H9 (cell line): ENCODE results near the gene DCAF5. TPM values are rescaled to one million over a fixed set of nuclear protein-coding genes. Genes with fewer than 3 reads are reported as not detected.
"Not testable (repeated sequence)": the region's sequence is repeated elsewhere in the genome, so short reads cannot be mapped to it uniquely, and the experiment has no call there.

Experiments
- DNase-seq: peaks from one replicate; pipeline ENCODE4 v3.0.0-alpha.2; 2017
- H2AFZ ChIP-seq: one replicate; pipeline ENCODE4 v1.6.1; 2013; ENCODE audit warnings: mild to moderate bottlenecking, low read length, control low read depth, moderate library complexity
- H2AK5ac ChIP-seq: 2 replicates; pipeline ENCODE4 v1.6.1; 2013; ENCODE audit warnings: low read length, control low read depth, mixed read lengths; ENCODE audit not compliant: insufficient read length
- H2BK120ac ChIP-seq: one replicate; pipeline ENCODE4 v1.6.1; 2013; ENCODE audit warnings: low read depth, mild to moderate bottlenecking, low read length, control low read depth, inconsistent platforms; ENCODE audit not compliant: poor library complexity, severe bottlenecking
- H2BK12ac ChIP-seq: 2 replicates; pipeline ENCODE4 v1.6.1; 2013; ENCODE audit warnings: low read length, control low read depth, mixed read lengths, low read depth; ENCODE audit not compliant: insufficient read length
- H2BK15ac ChIP-seq: 2 replicates; pipeline ENCODE4 v1.6.1; 2013; ENCODE audit warnings: low read depth, low read length, control low read depth
- H2BK20ac ChIP-seq: one replicate; pipeline ENCODE4 v1.6.1; 2013; ENCODE audit warnings: low read depth, mild to moderate bottlenecking, low read length, control low read depth, inconsistent platforms; ENCODE audit not compliant: poor library complexity, severe bottlenecking
- H2BK5ac ChIP-seq: 2 replicates; pipeline ENCODE4 v1.6.1; 2013; ENCODE audit warnings: low read length, control low read depth, mixed read lengths; ENCODE audit not compliant: insufficient read length
- H3K14ac ChIP-seq: 2 replicates; pipeline ENCODE4 v1.6.1; 2013; ENCODE audit warnings: low read length, control low read depth; ENCODE audit not compliant: insufficient read depth
- H3K18ac ChIP-seq: 2 replicates; pipeline ENCODE4 v1.6.1; 2013; ENCODE audit warnings: low read depth, mild to moderate bottlenecking, mixed read lengths, low read length, control low read depth; ENCODE audit not compliant: insufficient read length
- H3K23ac ChIP-seq: 2 replicates; pipeline ENCODE4 v1.6.1; 2013; ENCODE audit warnings: low read length, control low read depth, mixed read lengths, low read depth; ENCODE audit not compliant: insufficient read length
- H3K23me2 ChIP-seq: 2 replicates; pipeline ENCODE4 v1.6.1; 2013; ENCODE audit warnings: low read depth, mild to moderate bottlenecking, mixed read lengths, low read length, control low read depth; ENCODE audit not compliant: insufficient read length, poor library complexity, severe bottlenecking
- H3K27ac ChIP-seq: 2 replicates; pipeline ENCODE4 v1.5.1; 2013; ENCODE audit warnings: low read length, control low read depth, mixed read lengths, low read depth; ENCODE audit not compliant: insufficient read length
- H3K27me3 ChIP-seq: 2 replicates; pipeline ENCODE4 v1.6.1; 2013; ENCODE audit warnings: low read length, control low read depth, inconsistent platforms; ENCODE audit not compliant: insufficient read depth
- H3K4ac ChIP-seq: 2 replicates; pipeline ENCODE4 v1.6.1; 2013; ENCODE audit warnings: low read depth, mild to moderate bottlenecking, control low read depth, inconsistent platforms, low read length, moderate library complexity
- H3K4me1 ChIP-seq: 2 replicates; pipeline ENCODE4 v1.6.1; 2013; ENCODE audit warnings: low read length, control low read depth, inconsistent platforms; ENCODE audit not compliant: insufficient read depth
- H3K4me2 ChIP-seq: 2 replicates; pipeline ENCODE4 v1.6.1; 2013; ENCODE audit warnings: low read length, control low read depth, mixed read lengths; ENCODE audit not compliant: insufficient read length, insufficient read depth
- H3K56ac ChIP-seq: 2 replicates; pipeline ENCODE4 v1.6.1; 2013; ENCODE audit warnings: low read depth, mild to moderate bottlenecking, mixed read lengths, low read length, control low read depth; ENCODE audit not compliant: insufficient read length
- H3K79me1 ChIP-seq: 2 replicates; pipeline ENCODE4 v1.6.1; 2013; ENCODE audit warnings: low read depth, mild to moderate bottlenecking, moderate library complexity, low read length, control low read depth, inconsistent platforms; ENCODE audit not compliant: insufficient read depth, poor library complexity, severe bottlenecking
- H3K79me2 ChIP-seq: 2 replicates; pipeline ENCODE4 v1.6.1; 2013; ENCODE audit warnings: low read length, control low read depth, inconsistent platforms; ENCODE audit not compliant: insufficient read depth
- H3K9ac ChIP-seq: 2 replicates; pipeline ENCODE4 v1.6.1; 2013; ENCODE audit warnings: low read length, control low read depth, mixed read lengths; ENCODE audit not compliant: insufficient read length; ENCODE audit errors: extremely low read depth
- H3K9me3 ChIP-seq: one replicate; pipeline ENCODE4 v1.6.1; 2013; ENCODE audit warnings: low read depth, low read length, inconsistent platforms; ENCODE audit not compliant: control insufficient read depth
- H3T11ph ChIP-seq: one replicate; pipeline ENCODE4 v1.6.1; 2013; ENCODE audit warnings: mild to moderate bottlenecking, low read length, control low read depth, inconsistent platforms
- H4K20me1 ChIP-seq: one replicate; pipeline ENCODE4 v1.6.1; 2013; ENCODE audit not compliant: control insufficient read depth, insufficient read length, insufficient read depth
- H4K5ac ChIP-seq: 2 replicates; pipeline ENCODE4 v1.6.1; 2013; ENCODE audit warnings: low read depth, mild to moderate bottlenecking, mixed read lengths, low read length, control low read depth; ENCODE audit not compliant: insufficient read length
- H4K8ac ChIP-seq: replicated peaks from 2 replicates; pipeline ENCODE4 v1.6.1; 2013; ENCODE audit warnings: low read length, control low read depth, mixed read lengths, low read depth; ENCODE audit not compliant: insufficient read length
- H4K91ac ChIP-seq: 2 replicates; pipeline ENCODE4 v1.6.1; 2013; ENCODE audit warnings: low read depth, mild to moderate bottlenecking, moderate library complexity, mixed read lengths, low read length, control low read depth; ENCODE audit not compliant: insufficient read length
- H3K27ac Mint-ChIP-seq, 3 experiments: 2 replicates in 2 of 3; 3 replicates in 1 of 3; pipeline ENCODE4 v1.8.0; 2020 to 2021; ENCODE audit warnings: mixed read lengths in 3 of 3, mild to moderate bottlenecking in 1 of 3, moderate library complexity in 1 of 3
- H3K27me3 Mint-ChIP-seq: 2 replicates; pipeline ENCODE4 v1.8.0; 2021; ENCODE audit warnings: low read depth, mild to moderate bottlenecking, moderate library complexity, mixed read lengths
- H3K36me3 Mint-ChIP-seq, 3 experiments: 2 replicates in 2 of 3; 3 replicates in 1 of 3; pipeline ENCODE4 v1.8.0; 2020 to 2021; ENCODE audit warnings: low read depth in 3 of 3, mixed read lengths in 3 of 3; ENCODE audit not compliant: insufficient read depth in 1 of 3
- H3K4me1 Mint-ChIP-seq, 2 experiments: 2 replicates each; pipeline ENCODE4 v1.8.0; 2020; ENCODE audit warnings: mixed read lengths in 2 of 2
- H3K4me3 Mint-ChIP-seq, 2 experiments: 2 replicates in 1 of 2; 3 replicates in 1 of 2; pipeline ENCODE4 v1.8.0; 2020 to 2021; ENCODE audit warnings: mild to moderate bottlenecking in 2 of 2, mixed read lengths in 2 of 2, moderate library complexity in 1 of 2
- H3K9me3 Mint-ChIP-seq, 2 experiments: 2 replicates in 1 of 2; 3 replicates in 1 of 2; pipeline ENCODE4 v1.8.0; 2020; ENCODE audit warnings: mild to moderate bottlenecking in 2 of 2, mixed read lengths in 2 of 2, moderate library complexity in 1 of 2
- CTCF ChIP-seq: fragments of 200-600 bp; sonication (generic); conservative IDR thresholded peaks from 3 replicates; pipeline ENCODE4 v1.8.0; 2021; ENCODE audit warnings: antibody characterized with exemption, mild to moderate bottlenecking
- WGBS: extraction: QIAGEN DNeasy Blood & Tissue Kit; methylation state at CpG from one replicate; pipeline ENCODE4 v1.1.7; 2013; ENCODE audit warnings: missing lambda C conversion rate, low lambda C conversion rate, mixed read lengths; ENCODE audit not compliant: insufficient read length; ENCODE audit errors: extremely low coverage; 5-methylcytosine and 5-hydroxymethylcytosine counted together
- total RNA-seq: library from RNA; stranded (reverse); gene quantifications from 2 replicates; pipeline ENCODE4 v1.2.1, GENCODE V29; 2021

DCAF5 gene
- total RNA-seq, 1 experiment from 2014 or later, result 31.4 TPM

DNA sequence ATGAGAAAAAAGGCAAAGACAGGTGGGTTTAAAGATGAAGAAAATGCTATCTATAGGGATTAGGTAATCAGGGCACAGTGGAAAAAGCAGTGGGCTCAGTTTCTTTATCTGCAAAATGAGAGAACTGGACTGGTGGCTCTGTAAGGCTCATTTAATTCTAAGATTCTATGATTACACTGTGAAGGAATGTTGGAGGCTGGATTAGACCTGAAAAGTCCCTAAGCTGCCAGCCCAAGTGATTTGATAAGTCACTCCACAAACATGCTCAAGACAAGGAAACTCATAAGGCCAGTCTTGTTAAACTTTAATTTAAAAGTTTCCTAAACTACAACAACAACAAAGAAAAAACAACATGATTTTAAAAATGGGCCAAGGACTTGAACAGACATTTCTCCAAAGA, 75.1 kb downstream of the DCAF5 start:
- Mint-ChIP-seq H3K27ac (peak overlapping the region in 1 of 3 experiments; percentile 36; a peak in 1 of 7 replicates), H3K9me3 (no peaks in the 10 kb centered on the region), H3K27me3 (no peaks in the 10 kb centered on the region), H3K4me1 (peaks cover 22 to 29% of the 10 kb centered on the region in 2 experiments), H3K36me3 (peaks cover 11 to 28% (median 28%) of the 10 kb centered on the region in 3 experiments; a peak in 6 of 7 replicates), H3K4me3 (no peak overlapping the region)
- Histone ChIP-seq H3K4me1 (peaks cover 2% of the 10 kb centered on the region; the same call in 1 of the 2 replicates), H3K18ac (no peak overlapping the region), H3K9ac (no peak overlapping the region), H3K14ac (no peak overlapping the region), H2AFZ (no peak overlapping the region), H3K9me3 (no peaks in the 10 kb centered on the region), H2BK120ac (no peak overlapping the region), H2AK5ac (no peak overlapping the region), H3K23me2 (no peaks in the 10 kb centered on the region), H2BK20ac (no peak overlapping the region), H4K20me1 (no peaks in the 10 kb centered on the region), H3K4me2 (no peak overlapping the region), H3K23ac (no peak overlapping the region), H4K91ac (no peak overlapping the region), H3K4ac (no peak overlapping the region), H2BK12ac (no peak overlapping the region), H2BK15ac (no peak overlapping the region), H4K5ac (no peak overlapping the region), H3K79me1 (no peaks in the 10 kb centered on the region), H3K27ac (no peak overlapping the region), H3K27me3 (no peaks in the 10 kb centered on the region), H2BK5ac (no peak overlapping the region), H3K56ac (no peak overlapping the region), H4K8ac (no peak overlapping the region), H3T11ph (no peak overlapping the region), H3K79me2 (no peaks in the 10 kb centered on the region)
- no peak for TF ChIP-seq CTCF
- DNase-seq, result no peak

GRCh38 chr14:69077185-69077584, 75.7 kb downstream of the DCAF5 start:
- DNase-seq, H3K9ac ChIP-seq, H3K23ac ChIP-seq, H3K56ac ChIP-seq, H3K4me2 ChIP-seq, H4K5ac ChIP-seq, H2BK5ac ChIP-seq, H4K8ac ChIP-seq, H3K14ac ChIP-seq, H3K4ac ChIP-seq, H4K20me1 ChIP-seq, H2AFZ ChIP-seq, H3K18ac ChIP-seq, H3K23me2 ChIP-seq, H2BK20ac ChIP-seq, H4K91ac ChIP-seq, H3K4me3 Mint-ChIP-seq, H3K27ac ChIP-seq, H3K9me3 ChIP-seq, H3K79me2 ChIP-seq, H3K79me1 ChIP-seq, H3K4me1 ChIP-seq, H3K27ac Mint-ChIP-seq, H3K9me3 Mint-ChIP-seq, H3T11ph ChIP-seq, H3K27me3 ChIP-seq, H2BK15ac ChIP-seq, H2BK12ac ChIP-seq, H2BK120ac ChIP-seq, H2AK5ac ChIP-seq, H3K27me3 Mint-ChIP-seq: not testable (repeated sequence)
- H3K4me1 Mint-ChIP-seq, result peaks cover 23 to 30% of the 10 kb centered on the region in 2 experiments
- no CpG with 5 or more reads among the region's 5 CpGs for WGBS
- peaks cover 11 to 34% (median 29%) of the 10 kb centered on the region in 3 experiments; a peak in 6 of 7 replicates for H3K36me3 Mint-ChIP-seq
